Occipital lobe (tissue), 2 donors: Measurements from ENCODE around the gene TPD52L2. TPM values are rescaled to one million over a fixed set of nuclear protein-coding genes. Genes with fewer than 3 reads are reported as not detected.

Experiments
- DNase-seq: peaks from one replicate; lab custom pipeline; 2025; lab: John Stamatoyannopoulos, UW
- total RNA-seq: library from RNA; depleted of rRNA; stranded (reverse); fragments of >200 nt; gene quantifications from one replicate; pipeline ENCODE4 v1.2.3, GENCODE V29; 2014

Gene TPD52L2
- total RNA-seq, result 20.3 TPM

GRCh38 chr20:63864978-63865640 lies at the start of gene TPD52L2:
TPD52L2 (plus strand) TSS chr20:63865270; CDS start chr20:63865366, 96 bp downstream.
- DNase-seq, result peak; percentile 98

GRCh38 chr20:63815615-63816253 lies 49.3 kb upstream of the TPD52L2 start:
- no peak for DNase-seq

GRCh38 chr20:63819224-63819921 lies 45.7 kb upstream of the TPD52L2 start:
- no peak for DNase-seq

GRCh38 chr20:63821811-63822210 lies 43.3 kb upstream of the TPD52L2 start:
- DNase-seq, result no peak

- no peak for DNase-seq
These were observed 42.8 kb upstream of the TPD52L2 start for GRCh38 chr20:63822276-63822696.

GRCh38 chr20:63823691-63824311 lies 41.3 kb upstream of the TPD52L2 start:
- no peak for DNase-seq

- no peak for DNase-seq
These were observed 39.5 kb upstream of the TPD52L2 start for GRCh38 chr20:63825331-63826118.

GRCh38 chr20:63826753-63827152 lies 38.3 kb upstream of the TPD52L2 start:
- DNase-seq, result no peak

- DNase-seq, result no peak
These were observed 36.9 kb upstream of the TPD52L2 start for GRCh38 chr20:63828124-63828523.

- no peak for DNase-seq
These were observed 36.5 kb upstream of the TPD52L2 start for GRCh38 chr20:63828545-63828944.

- DNase-seq, result no peak
These were observed 36.1 kb upstream of the TPD52L2 start for GRCh38 chr20:63828951-63829350.

GRCh38 chr20:63829603-63829944 lies 35.5 kb upstream of the TPD52L2 start:
- no peak for DNase-seq

GRCh38 chr20:63829945-63830835 lies 34.9 kb upstream of the TPD52L2 start:
- DNase-seq, result no peak

GRCh38 chr20:63830841-63831588 lies 34.1 kb upstream of the TPD52L2 start, which contains the start of gene ZBTB46:
ZBTB46 (minus strand) TSS chr20:63831264; CDS start chr20:63790757, 40,507 bp downstream.
- DNase-seq, result no peak

- DNase-seq, result no peak
These were observed 33.5 kb upstream of the TPD52L2 start for GRCh38 chr20:63831646-63831992.

- DNase-seq, result no peak
These were observed 32.9 kb upstream of the TPD52L2 start for GRCh38 chr20:63831993-63832686.

- no peak for DNase-seq
These were observed 31.1 kb upstream of the TPD52L2 start for GRCh38 chr20:63833776-63834490.

GRCh38 chr20:63834491-63834880 lies 30.6 kb upstream of the TPD52L2 start:
- DNase-seq, result no peak
